Gastrocnemius medialis (tissue), 4 donors: ENCODE data around the gene SF3B3.

Source experiments
- POLR2A ChIP-seq, 2 donors: fragments of 450-650 bp; IDR thresholded peaks; one replicate each; pipeline ENCODE4 v1.6.1; 2017; ENCODE audit warnings: antibody characterized with exemption in 2 of 2, mild to moderate bottlenecking in 2 of 2, moderate library complexity in 2 of 2
- TF ChIP-seq, protein P1 (sequence below), 5 experiments: fragments of 450-650 bp in 3 of 5; fragments of 200-600 bp in 2 of 5; sonication (generic) in 2 of 5; IDR thresholded peaks in 4 of 5; conservative IDR thresholded peaks in 1 of 5; 1 replicate in 4 of 5; 2 replicates in 1 of 5; pipeline ENCODE4 v1.5.1; 2016 to 2019; ENCODE audit warnings: antibody characterized with exemption in 5 of 5, mild to moderate bottlenecking in 3 of 5, moderate library complexity in 3 of 5

DNA sequence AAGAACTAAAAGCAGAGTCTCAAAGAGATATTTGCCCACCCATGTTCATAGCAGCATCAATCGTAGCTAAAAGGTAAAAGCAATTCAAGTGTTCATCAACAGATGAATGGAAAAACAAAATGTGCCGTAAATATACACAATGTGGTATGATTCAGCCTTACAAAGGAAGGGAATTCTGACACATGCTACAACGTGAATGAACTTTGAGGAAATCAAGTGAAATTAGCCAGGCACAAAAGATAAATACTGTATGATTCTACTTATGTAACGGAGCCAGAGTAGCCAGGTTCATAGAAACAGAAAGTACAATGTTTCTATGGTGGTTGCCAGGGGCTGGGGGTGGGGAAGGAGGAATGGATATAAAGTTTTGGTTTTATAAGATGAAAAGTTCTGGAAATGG, 64.9 kb downstream of the SF3B3 start:
- TF ChIP-seq, protein P1, sequence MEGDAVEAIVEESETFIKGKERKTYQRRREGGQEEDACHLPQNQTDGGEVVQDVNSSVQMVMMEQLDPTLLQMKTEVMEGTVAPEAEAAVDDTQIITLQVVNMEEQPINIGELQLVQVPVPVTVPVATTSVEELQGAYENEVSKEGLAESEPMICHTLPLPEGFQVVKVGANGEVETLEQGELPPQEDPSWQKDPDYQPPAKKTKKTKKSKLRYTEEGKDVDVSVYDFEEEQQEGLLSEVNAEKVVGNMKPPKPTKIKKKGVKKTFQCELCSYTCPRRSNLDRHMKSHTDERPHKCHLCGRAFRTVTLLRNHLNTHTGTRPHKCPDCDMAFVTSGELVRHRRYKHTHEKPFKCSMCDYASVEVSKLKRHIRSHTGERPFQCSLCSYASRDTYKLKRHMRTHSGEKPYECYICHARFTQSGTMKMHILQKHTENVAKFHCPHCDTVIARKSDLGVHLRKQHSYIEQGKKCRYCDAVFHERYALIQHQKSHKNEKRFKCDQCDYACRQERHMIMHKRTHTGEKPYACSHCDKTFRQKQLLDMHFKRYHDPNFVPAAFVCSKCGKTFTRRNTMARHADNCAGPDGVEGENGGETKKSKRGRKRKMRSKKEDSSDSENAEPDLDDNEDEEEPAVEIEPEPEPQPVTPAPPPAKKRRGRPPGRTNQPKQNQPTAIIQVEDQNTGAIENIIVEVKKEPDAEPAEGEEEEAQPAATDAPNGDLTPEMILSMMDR (IDR thresholded peaks at IDR 0.05 in 4 of 5, conservative IDR thresholded peaks at IDR 0.05 in 1 of 5): no peak
- TF ChIP-seq POLR2A (IDR thresholded peaks at IDR 0.05): no peak
